ENCODE results near the gene PKN2. TPM values are rescaled to one million over a fixed set of nuclear protein-coding genes. Genes with fewer than 3 reads are reported as not detected.

PKN2 gene
- total and polyA plus RNA-seq, 2 experiments from 2014 or later = 14.6 to 29.4 TPM

- no peak overlapping the region for H2AFZ ChIP-seq
- H3K27ac Mint-ChIP-seq = no peak overlapping the region
Measured at GRCh38 chr1:88787023-88787903, 103.2 kb downstream of the PKN2 start.

More at GRCh38 chr1:88787023-88787903, 103.2 kb downstream of the PKN2 start:
- TF ChIP-seq ZNF331 (CRISPR knock-in tag; IDR thresholded peaks at IDR 0.05; ENCODE audit: low read depth) (no peak), EZH2phosphoT487 (IDR thresholded peaks at IDR 0.05; ENCODE audit: unreplicated experiment) (no peak), STAT1 (IDR thresholded peaks at IDR 0.05; ENCODE audit: unreplicated experiment) (no peak), CREB1 (CRISPR knock-in tag; IDR thresholded peaks at IDR 0.05; ENCODE audit: low read depth) (no peak), POLR2AphosphoS5 (IDR thresholded peaks at IDR 0.05; ENCODE audit: low read depth) (no peak), ZNF462 (CRISPR knock-in tag; IDR thresholded peaks at IDR 0.05) (no peak), JUNB (IDR thresholded peaks at IDR 0.05; ENCODE audit: unreplicated experiment) (no peak), ZNF114 (CRISPR knock-in tag; IDR thresholded peaks at IDR 0.05) (no peak), EZH2 (IDR thresholded peaks at IDR 0.05; ENCODE audit: low read depth, unreplicated experiment) (no peak), REST (IDR thresholded peaks at IDR 0.05; ENCODE audit: unreplicated experiment) (no peak), NANOG (IDR thresholded peaks at IDR 0.05; ENCODE audit: borderline replicate concordance) (no peak), ETS1 (IDR thresholded peaks at IDR 0.05) (no peak), CTCF (conservative IDR thresholded peaks at IDR 0.05; ENCODE audit: low read depth in 2 of 2) (no peak)
- Histone ChIP-seq H3K4me1 (ENCODE audit: insufficient read depth) (peaks cover 11% of the 10 kb centered on the region), H3K4me3 (no peak overlapping the region), H3K79me2 (replicated peaks; ENCODE audit: insufficient read depth) (no peaks in the 10 kb centered on the region), H3K27me3 (ENCODE audit: insufficient read depth) (no peaks in the 10 kb centered on the region), H3K4me2 (no peak overlapping the region), H3K9me2 (ENCODE audit: insufficient read depth) (no peaks in the 10 kb centered on the region), H3K27ac (ENCODE audit: low read depth) (no peak overlapping the region), H4K20me1 (replicated peaks; ENCODE audit: insufficient read depth) (no peaks in the 10 kb centered on the region), H3K36me3 (ENCODE audit: insufficient read depth) (no peaks in the 10 kb centered on the region; the same call in 1 of the 2 replicates), H3F3A (replicated peaks; ENCODE audit: low read depth) (no peaks in the 10 kb centered on the region)
- no peak overlapping the region for H3K4me3 Mint-ChIP-seq
- peaks cover 30% of the 10 kb centered on the region for H3K36me3 Mint-ChIP-seq (ENCODE audit: low read depth)
- peaks cover 6% of the 10 kb centered on the region for H3K27me3 Mint-ChIP-seq (ENCODE audit: insufficient read depth, low read depth, poor library complexity)
- ATAC-seq (no peak), DNase-seq (ENCODE audit: low spot score) (no peak)
- peaks cover 11% of the 10 kb centered on the region for H3K4me1 Mint-ChIP-seq
- no peaks in the 10 kb centered on the region for H3K9me3 Mint-ChIP-seq

Measured in GM23338 (cell line).